ENCODE measurements around the gene PLCE1. TPM values are rescaled to one million over a fixed set of nuclear protein-coding genes. Genes with fewer than 3 reads are reported as not detected.

The PLCE1 gene
- total and polyA plus RNA-seq, 2 of the 8 experiments (the other 6 are each of a cell fraction or from before 2014, with no cell fraction given), result 0.05 to 0.06 TPM

GRCh38 chr10:94027197-94027596 is 33.5 kb downstream of the PLCE1 start:
- Histone ChIP-seq H3K9ac (replicated peaks in 1 of 4; ENCODE audit: extremely low read depth in 1 of 4, low read depth in 3 of 4, low read length in 3 of 4) (no peak overlapping the region), H2AFZ (ENCODE audit: low read length) (no peak overlapping the region), H4K20me1 (replicated peaks in 1 of 2; ENCODE audit: control insufficient read depth in 1 of 2, insufficient read depth in 2 of 2, low read length in 2 of 2) (no peaks in the 10 kb centered on the region), H3K27ac (ENCODE audit: low read depth, low read length) (no peak overlapping the region), H3K36me3 (ENCODE audit: control insufficient read depth in 2 of 4, insufficient read depth in 4 of 4, low read length in 3 of 4) (no peaks in the 10 kb centered on the region), H3K4me3 (ENCODE audit: extremely low read depth in 1 of 4, insufficient read depth in 2 of 4, low read depth in 3 of 4, low read length in 4 of 4) (no peak overlapping the region), H3K27me3 (replicated peaks in 1 of 4; ENCODE audit: control insufficient read depth in 3 of 4, extremely low read depth in 1 of 4, insufficient read depth in 3 of 4, low read length in 3 of 4) (no peaks in the 10 kb centered on the region), H3K18ac (ENCODE audit: extremely low read depth, low read length) (no peak overlapping the region), H3K4me2 (ENCODE audit: insufficient read depth in 1 of 2, low read depth in 2 of 2, low read length in 2 of 2) (no peak overlapping the region), H2BK5ac (ENCODE audit: low read depth, low read length) (no peak overlapping the region), H3K79me2 (ENCODE audit: control insufficient read depth in 1 of 2, insufficient read depth in 2 of 2, low read length in 2 of 2) (no peaks in the 10 kb centered on the region), H3K23ac (ENCODE audit: insufficient read length) (no peak overlapping the region), H3K56ac (replicated peaks; ENCODE audit: insufficient read length, low read depth, low read length) (no peak overlapping the region), H2BK120ac (replicated peaks; ENCODE audit: low read depth, low read length) (no peak overlapping the region), H4K8ac (ENCODE audit: extremely low read depth, insufficient read depth, low read length) (no peak overlapping the region), H2BK12ac (ENCODE audit: low read depth, low read length) (no peak overlapping the region), H4K91ac (replicated peaks; ENCODE audit: insufficient read length, low read length) (no peak overlapping the region), H3K9me3 (ENCODE audit: insufficient read depth in 2 of 2, low read depth in 1 of 2, low read length in 1 of 2) (peaks cover 9 to 11% of the 10 kb centered on the region in 2 experiments; a peak in 3 of 4 replicates), H3K4ac (replicated peaks; ENCODE audit: insufficient read length, low read depth, low read length) (no peak overlapping the region), H2BK15ac (ENCODE audit: low read length) (no peak overlapping the region), H3K14ac (ENCODE audit: insufficient read length) (no peak overlapping the region), H2AK5ac (ENCODE audit: low read depth, low read length) (no peak overlapping the region), H3K4me1 (replicated peaks in 1 of 4; ENCODE audit: control insufficient read depth in 3 of 4, insufficient read depth in 4 of 4, low read length in 3 of 4) (no peaks in the 10 kb centered on the region), H3K79me1 (ENCODE audit: low read depth, low read length) (no peaks in the 10 kb centered on the region), H3K23me2 (ENCODE audit: low read depth, low read length) (no peaks in the 10 kb centered on the region), H2BK20ac (ENCODE audit: low read length) (no peak overlapping the region), H4K5ac (ENCODE audit: insufficient read length, low read depth, low read length) (no peak overlapping the region)
- TF ChIP-seq HDAC6 (IDR thresholded peaks at IDR 0.05; ENCODE audit: low read depth, low read length) (no peak), SIRT6 (IDR thresholded peaks at IDR 0.05; ENCODE audit: low read length) (no peak), POU5F1 (IDR thresholded peaks at IDR 0.05; ENCODE audit: low read depth, low read length) (no peak), NANOG (IDR thresholded peaks at IDR 0.05; ENCODE audit: insufficient read depth, low read depth, low read length, poor library complexity, severe bottlenecking) (no peak), RBBP5 (IDR thresholded peaks at IDR 0.05; ENCODE audit: borderline replicate concordance, low read depth, low read length) (no peak)
- 87% methylated on average over 2 of the region's 2 CpGs; no CpG with 5 or more reads in 1 of the 2 experiments for WGBS, 2 experiments (ENCODE audit: extremely low coverage in 1 of 2, insufficient coverage in 1 of 2, insufficient read length in 1 of 2, insufficient replicate concordance in 2 of 2, low coverage in 1 of 2, low lambda C conversion rate in 2 of 2, missing lambda C conversion rate in 1 of 2)
- ChIA-PET POLR2A (ENCODE audit: partially characterized antibody) (no interaction called here), CTCF (ENCODE audit: partially characterized antibody) (interaction anchor here (0.6 to 0.9 kb wide), 3 partner anchors 84 to 414 kb away, joined by 3 to 4 read pairs (median 4); no protein-coding TSS in a partner anchor)
- FAIRE-seq (no peak), DNase-seq (ENCODE audit: low read depth in 1 of 2, low spot score in 2 of 2) (no peak)

Measured in H1 (cell line).